Activated T-cell treated with anti-CD3 and anti-CD28 coated beads, Interleukin-2, amount 50 U/mL, for 4 hours (primary cell): Measurements from ENCODE around the gene PPIP5K2. TPM values are rescaled to one million over a fixed set of nuclear protein-coding genes. Genes with fewer than 3 reads are reported as not detected.

Experiments
- ATAC-seq, 2 donors: fragments of 200-7000 bp; cut with Tn5 transposase; one replicate each; pipeline ENCODE4 v1.10.0; 2021
- DNase-seq: peaks from one replicate; pipeline ENCODE4 v3.0.0-alpha.2; 2020
- H3K27me3 Mint-ChIP-seq: one replicate; pipeline ENCODE4 v1.8.0; 2021; ENCODE audit warnings: low read depth, mixed read lengths
- H3K36me3 Mint-ChIP-seq: one replicate; pipeline ENCODE4 v1.8.0; 2022; ENCODE audit warnings: mixed read lengths; ENCODE audit not compliant: insufficient read depth
- H3K4me1 Mint-ChIP-seq: one replicate; pipeline ENCODE4 v1.8.0; 2021; ENCODE audit warnings: low read depth, mixed read lengths
- H3K4me3 Mint-ChIP-seq: one replicate; pipeline ENCODE4 v1.8.0; 2021; ENCODE audit warnings: mild to moderate bottlenecking, moderate library complexity, mixed read lengths
- H3K9me3 Mint-ChIP-seq: one replicate; pipeline ENCODE4 v1.8.0; 2021; ENCODE audit warnings: mixed read lengths
- total RNA-seq, 3 donors: library from RNA; stranded (reverse); gene quantifications; one replicate each; pipeline ENCODE4 v1.2.1, GENCODE V29; 2021

PPIP5K2 gene
- total RNA-seq, 3 donors from 2014 or later: 40.2 to 56.9 (median 53.9) TPM

DNA sequence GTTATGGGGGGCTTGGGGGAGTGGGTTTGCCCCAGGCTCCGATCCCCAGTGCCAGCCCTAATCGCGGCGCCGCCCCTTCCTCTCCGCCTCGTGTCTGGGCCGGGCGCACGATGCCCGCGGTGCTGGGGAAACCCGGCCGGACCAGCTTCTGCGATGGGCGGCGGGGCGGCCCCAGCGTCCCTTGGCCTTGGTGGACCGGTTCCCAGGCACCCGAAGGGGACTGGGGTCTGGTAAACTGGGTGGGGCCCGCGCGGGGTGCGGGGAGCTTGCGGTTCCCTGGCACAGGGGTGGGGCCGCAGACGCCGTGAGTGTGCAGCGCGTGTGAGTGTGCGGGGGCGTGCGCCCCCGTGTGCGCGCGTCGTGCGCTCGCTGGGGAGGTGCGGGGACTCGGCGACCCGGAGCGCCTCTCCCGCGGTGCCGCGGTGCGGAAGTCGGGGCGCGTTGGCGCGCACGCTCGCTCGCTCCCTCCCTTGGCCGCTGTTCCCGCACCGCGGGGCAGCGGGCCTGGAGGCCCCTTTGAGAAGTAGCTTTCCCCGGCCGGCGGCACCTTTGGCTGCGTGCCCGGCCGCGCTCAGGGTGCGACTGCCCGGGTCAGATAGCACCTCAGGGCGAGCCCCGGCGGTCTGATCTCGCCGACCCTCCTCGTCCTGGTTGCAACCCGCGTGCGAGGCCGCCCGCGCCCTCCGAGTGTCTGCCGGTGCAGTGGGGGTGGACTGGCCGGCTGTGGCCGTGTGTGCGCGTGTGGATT is 139.0 kb downstream of the PPIP5K2 start:
- peaks cover 11% of the 10 kb centered on the region for H3K27me3 Mint-ChIP-seq
- H3K9me3 Mint-ChIP-seq: no peaks in the 10 kb centered on the region
- peaks cover 21% of the 10 kb centered on the region for H3K4me1 Mint-ChIP-seq
- no peaks in the 10 kb centered on the region for H3K36me3 Mint-ChIP-seq
- peak overlapping the region; percentile 91 for H3K4me3 Mint-ChIP-seq
- DNase-seq (peak; percentile 54), ATAC-seq (peak; percentile 61)

DNA sequence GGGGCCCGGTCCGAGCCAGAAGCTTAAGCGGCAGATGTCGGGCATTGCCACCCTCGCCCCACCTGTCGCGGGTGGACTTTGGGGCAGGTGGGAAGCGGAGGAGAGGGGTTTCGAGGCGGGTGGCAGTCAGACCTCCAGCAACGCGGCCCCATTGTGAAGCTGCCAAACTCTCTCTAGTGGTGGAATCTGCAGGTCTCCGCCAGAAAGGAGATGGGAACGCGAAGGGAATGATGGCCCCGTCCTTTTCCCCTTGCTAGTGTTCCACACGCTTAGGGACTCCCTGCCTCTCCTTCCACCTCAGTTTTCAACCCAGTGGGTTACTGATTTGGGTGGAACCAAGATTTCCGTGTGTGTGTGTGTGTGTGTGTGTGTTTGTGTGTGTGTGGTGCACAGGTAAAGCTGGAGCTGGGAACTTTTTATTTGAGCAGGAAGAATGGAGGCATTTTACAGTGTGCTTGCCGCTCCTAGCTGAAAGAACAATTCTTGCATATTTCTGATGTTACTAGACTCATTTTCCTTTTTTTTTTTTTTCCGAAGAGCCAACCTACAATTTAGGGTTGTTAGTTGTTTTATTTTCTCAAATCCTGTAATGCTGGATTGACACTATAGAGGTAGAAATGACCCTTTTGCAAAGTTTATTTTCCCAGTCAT is 139.7 kb downstream of the PPIP5K2 start:
- no peaks in the 10 kb centered on the region for H3K36me3 Mint-ChIP-seq
- no peak for ATAC-seq
- DNase-seq: peak; percentile 12

DNA sequence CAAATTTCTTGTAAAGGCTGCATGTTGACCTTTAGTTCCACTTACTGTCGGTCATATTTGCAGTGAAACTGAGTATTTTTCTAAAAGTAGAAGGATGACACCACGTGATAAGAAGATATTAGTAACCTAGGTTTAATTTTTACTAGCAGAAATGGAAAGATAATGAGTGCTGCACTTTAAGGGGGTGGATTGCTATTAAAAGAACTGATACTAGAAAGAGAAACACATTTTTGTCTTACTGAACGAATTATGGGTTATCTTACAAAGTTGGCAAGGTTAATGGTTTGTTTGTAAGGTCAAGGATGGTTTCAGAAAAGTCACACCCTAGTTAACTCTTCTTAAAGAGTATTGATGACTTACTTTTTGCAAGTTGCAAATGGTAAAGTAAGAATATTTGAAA is 140.8 kb downstream of the PPIP5K2 start:
- no peak for DNase-seq
- no peak for ATAC-seq
- Mint-ChIP-seq H3K36me3 (no peaks in the 10 kb centered on the region), H3K27me3 (peaks cover 3% of the 10 kb centered on the region), H3K9me3 (no peaks in the 10 kb centered on the region), H3K4me1 (peaks cover 21% of the 10 kb centered on the region), H3K4me3 (peak overlapping the region; percentile 48)

More for the DNA sequence above, 139.7 kb downstream of the PPIP5K2 start:
- Mint-ChIP-seq H3K4me1 (peaks cover 21% of the 10 kb centered on the region), H3K9me3 (no peaks in the 10 kb centered on the region), H3K4me3 (peak overlapping the region; percentile 91), H3K27me3 (peaks cover 10% of the 10 kb centered on the region)

Other genes starting within 250 kb of the PPIP5K2 start
- 1 to 10 TPM; 5.8 to 7.8 (median 6.1) TPM for gene GIN1, start 163 bp upstream of the PPIP5K2 start, total RNA-seq
- gene MACIR, start 138.5 kb downstream of the PPIP5K2 start, total RNA-seq: 10 to 100 TPM in 1 of 3 donors, 1 to 10 TPM in 2; 8.2 to 10.4 (median 9.3) TPM